NB4 (cell line): ENCODE results near the gene GRM1.

Experiments
- DNase-seq: peaks from one replicate; pipeline ENCODE4 v3.0.0; 2010; ENCODE audit warnings: low read depth
- H3K4me3 ChIP-seq: one replicate; pipeline ENCODE4 v1.5.1; 2011; ENCODE audit warnings: mild to moderate bottlenecking, low read depth, low read length, moderate library complexity
- MYC ChIP-seq: IDR thresholded peaks from 2 replicates; pipeline ENCODE4 v1.6.1; 2011; ENCODE audit warnings: low read depth, low read length
- POLR2A ChIP-seq: IDR thresholded peaks from 2 replicates; pipeline ENCODE4 v1.6.1; 2011; ENCODE audit warnings: mild to moderate bottlenecking; ENCODE audit not compliant: insufficient read length; ENCODE audit errors: extremely low read depth
- TF ChIP-seq, protein P1 (sequence below): IDR thresholded peaks from one replicate; pipeline ENCODE4 v1.5.1; 2012; ENCODE audit warnings: low read depth, low read length
- TF ChIP-seq, protein P2 (sequence below): IDR thresholded peaks from 2 replicates; pipeline ENCODE4 v1.6.1; 2011; ENCODE audit warnings: low read depth, low read length

Gene GRM1

DNA sequence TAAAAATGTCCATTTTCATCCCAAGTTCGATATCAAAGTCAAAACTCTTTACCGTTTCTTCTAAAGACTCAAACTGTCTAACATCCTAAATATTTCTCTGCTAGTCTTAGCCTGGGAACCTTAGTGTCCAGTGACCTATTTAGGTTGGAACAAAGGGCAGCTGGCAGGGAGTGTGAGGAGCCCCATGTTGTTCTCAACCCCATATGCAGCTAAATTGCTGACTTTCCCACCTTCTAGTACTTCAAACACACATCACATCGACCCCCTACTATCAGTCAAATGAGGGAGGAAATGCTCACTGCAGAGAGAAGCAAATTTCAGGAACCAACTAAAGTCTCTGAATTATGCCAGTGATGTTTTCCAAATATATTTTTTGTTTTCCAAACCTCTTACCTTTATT lies 322.2 kb downstream of the GRM1 start:
- no peak for DNase-seq
- TF ChIP-seq, protein P1, sequence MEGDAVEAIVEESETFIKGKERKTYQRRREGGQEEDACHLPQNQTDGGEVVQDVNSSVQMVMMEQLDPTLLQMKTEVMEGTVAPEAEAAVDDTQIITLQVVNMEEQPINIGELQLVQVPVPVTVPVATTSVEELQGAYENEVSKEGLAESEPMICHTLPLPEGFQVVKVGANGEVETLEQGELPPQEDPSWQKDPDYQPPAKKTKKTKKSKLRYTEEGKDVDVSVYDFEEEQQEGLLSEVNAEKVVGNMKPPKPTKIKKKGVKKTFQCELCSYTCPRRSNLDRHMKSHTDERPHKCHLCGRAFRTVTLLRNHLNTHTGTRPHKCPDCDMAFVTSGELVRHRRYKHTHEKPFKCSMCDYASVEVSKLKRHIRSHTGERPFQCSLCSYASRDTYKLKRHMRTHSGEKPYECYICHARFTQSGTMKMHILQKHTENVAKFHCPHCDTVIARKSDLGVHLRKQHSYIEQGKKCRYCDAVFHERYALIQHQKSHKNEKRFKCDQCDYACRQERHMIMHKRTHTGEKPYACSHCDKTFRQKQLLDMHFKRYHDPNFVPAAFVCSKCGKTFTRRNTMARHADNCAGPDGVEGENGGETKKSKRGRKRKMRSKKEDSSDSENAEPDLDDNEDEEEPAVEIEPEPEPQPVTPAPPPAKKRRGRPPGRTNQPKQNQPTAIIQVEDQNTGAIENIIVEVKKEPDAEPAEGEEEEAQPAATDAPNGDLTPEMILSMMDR: no peak
- TF ChIP-seq POLR2A (no peak), MYC (no peak)
- TF ChIP-seq, protein P2, sequence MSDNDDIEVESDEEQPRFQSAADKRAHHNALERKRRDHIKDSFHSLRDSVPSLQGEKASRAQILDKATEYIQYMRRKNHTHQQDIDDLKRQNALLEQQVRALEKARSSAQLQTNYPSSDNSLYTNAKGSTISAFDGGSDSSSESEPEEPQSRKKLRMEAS: no peak
- H3K4me3 ChIP-seq: no peak overlapping the region

DNA sequence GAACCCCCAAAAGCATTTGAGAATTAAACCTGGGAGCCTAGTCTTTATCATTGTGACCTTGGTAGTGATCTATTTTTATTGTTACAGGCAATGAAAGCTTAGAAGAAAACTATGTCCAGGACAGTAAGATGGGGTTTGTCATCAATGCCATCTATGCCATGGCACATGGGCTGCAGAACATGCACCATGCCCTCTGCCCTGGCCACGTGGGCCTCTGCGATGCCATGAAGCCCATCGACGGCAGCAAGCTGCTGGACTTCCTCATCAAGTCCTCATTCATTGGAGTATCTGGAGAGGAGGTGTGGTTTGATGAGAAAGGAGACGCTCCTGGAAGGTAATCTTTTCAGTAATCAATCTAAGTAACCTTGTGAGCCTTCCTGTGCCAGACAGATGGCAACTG lies 323.3 kb downstream of the GRM1 start:
- TF ChIP-seq, protein P1: no peak
- TF ChIP-seq, protein P2: no peak
- no peak for TF ChIP-seq POLR2A
- TF ChIP-seq MYC: no peak
- no peak overlapping the region for H3K4me3 ChIP-seq
- DNase-seq: no peak

DNA sequence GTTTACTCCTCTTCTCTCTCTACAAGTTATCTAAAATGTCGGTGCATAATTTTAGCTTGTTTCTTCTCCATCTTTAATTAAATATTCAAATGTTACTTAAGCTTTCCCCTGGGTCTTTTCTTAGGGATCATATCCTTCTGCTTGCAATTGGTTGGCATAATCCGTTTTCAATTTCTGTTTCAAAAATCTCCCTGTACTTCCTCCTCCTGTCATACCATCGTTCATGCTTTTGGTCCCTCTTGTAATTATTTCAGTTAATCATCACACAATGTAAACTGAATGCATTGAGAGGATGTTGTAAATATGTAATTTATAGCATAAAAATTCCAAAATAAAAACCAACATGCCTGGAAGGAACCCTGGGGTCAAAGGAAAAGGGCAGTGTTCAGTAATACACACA lies 325.6 kb downstream of the GRM1 start:
- TF ChIP-seq, protein P1: no peak
- TF ChIP-seq POLR2A: no peak
- H3K4me3 ChIP-seq: no peak overlapping the region
- DNase-seq: no peak

DNA sequence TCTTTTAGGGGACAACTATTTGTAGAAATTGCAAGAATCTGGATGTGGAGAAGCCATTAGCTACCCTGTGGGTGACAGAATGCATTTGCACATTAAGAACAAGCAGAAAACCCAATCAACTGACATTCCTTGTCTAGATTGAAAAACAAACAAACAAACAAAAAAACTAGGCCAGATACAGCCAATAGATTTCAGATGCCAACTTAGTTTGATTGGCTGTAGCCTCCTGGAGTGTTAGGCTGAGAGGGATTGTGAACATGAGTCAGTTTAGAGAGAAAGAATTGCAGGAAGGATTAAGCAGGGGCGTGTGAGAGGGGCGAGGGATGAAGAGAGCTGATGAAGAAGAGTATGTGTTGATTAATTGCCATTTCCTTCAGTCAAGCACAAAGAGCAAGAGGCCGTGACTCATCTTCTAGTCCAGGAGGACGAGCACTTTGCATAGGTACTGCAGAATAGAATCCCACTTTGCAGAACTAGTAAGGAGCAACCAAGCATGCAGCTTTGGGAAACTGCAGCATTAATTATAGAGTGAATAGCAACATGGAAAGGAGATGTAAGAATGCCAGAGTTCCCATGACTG lies 326.7 kb downstream of the GRM1 start:
- TF ChIP-seq, protein P2: no peak
- no peak for TF ChIP-seq POLR2A
- TF ChIP-seq, protein P1: no peak
- no peak for TF ChIP-seq MYC
- DNase-seq: no peak
- no peak overlapping the region for H3K4me3 ChIP-seq

DNA sequence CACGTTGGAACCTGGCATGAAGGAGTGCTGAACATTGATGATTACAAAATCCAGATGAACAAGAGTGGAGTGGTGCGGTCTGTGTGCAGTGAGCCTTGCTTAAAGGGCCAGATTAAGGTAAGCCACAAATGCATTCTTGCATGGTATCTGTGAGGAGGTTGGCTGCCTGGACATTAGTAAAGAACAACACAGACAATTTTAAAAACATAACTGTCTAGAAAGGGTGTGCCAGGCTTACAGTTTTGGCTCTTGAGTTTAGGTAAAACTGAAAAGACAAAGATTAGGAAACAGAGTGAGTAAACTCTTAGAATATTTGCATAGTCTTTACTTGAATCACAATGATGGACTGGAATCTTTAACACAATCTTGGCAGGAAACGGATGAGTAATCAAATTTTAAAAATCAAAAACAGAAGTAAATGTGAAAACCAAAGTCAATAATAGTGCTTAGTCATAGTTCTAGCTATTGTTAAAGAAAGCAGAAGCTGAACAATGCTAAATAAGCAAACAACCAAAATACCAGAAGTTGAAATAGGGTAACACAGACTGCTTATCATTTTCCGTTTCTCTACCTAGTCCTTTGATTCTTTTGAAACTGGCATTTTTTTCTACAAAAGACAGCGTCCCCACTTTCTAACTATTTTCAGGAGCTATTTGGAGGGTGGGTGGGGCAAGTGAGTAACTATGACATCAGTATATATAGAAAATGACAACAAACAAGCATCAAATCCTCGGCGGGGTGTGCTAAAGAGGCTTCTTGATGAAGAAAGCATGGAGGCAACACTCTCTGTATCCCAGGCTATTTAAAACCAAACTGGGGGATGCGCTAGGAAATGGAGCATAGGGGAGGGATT lies 328.9 kb downstream of the GRM1 start:
- peak; percentile 67 for DNase-seq
- no peak overlapping the region for H3K4me3 ChIP-seq
- TF ChIP-seq, protein P2: no peak
- no peak for TF ChIP-seq MYC
- TF ChIP-seq POLR2A: no peak
- TF ChIP-seq, protein P1: no peak
